Hepatocyte (in vitro differentiated cells): Measurements from ENCODE around the gene PVR. TPM values are rescaled to one million over a fixed set of nuclear protein-coding genes. Genes with fewer than 3 reads are reported as not detected.
A peak's percentile ranks its signal among the peaks of the same experiment; 100 is the strongest.

ENCODE experiments used
- DNase-seq: peaks from one replicate; pipeline ENCODE4 v3.0.0-alpha.2; 2016; ENCODE audit warnings: low spot score
- H2AFZ ChIP-seq: fragments of 200-600 bp; sonication (generic); 2 replicates; pipeline ENCODE4 v1.6.0; 2016; ENCODE audit warnings: antibody characterized with exemption, mild to moderate bottlenecking
- H3K27ac ChIP-seq: fragments of 200-600 bp; sonication (generic); 2 replicates; pipeline ENCODE4 v1.5.1; 2016; ENCODE audit warnings: mild to moderate bottlenecking
- H3K27me3 ChIP-seq: fragments of 200-600 bp; sonication (generic); 2 replicates; pipeline ENCODE4 v1.6.1; 2016
- H3K36me3 ChIP-seq: fragments of 200-600 bp; sonication (generic); replicated peaks from 2 replicates; pipeline ENCODE4 v1.5.1; 2016; ENCODE audit warnings: low read depth; ENCODE audit not compliant: insufficient read depth
- H3K4me1 ChIP-seq: fragments of 200-600 bp; sonication (generic); 2 replicates; pipeline ENCODE4 v1.5.1; 2016; ENCODE audit warnings: mild to moderate bottlenecking, moderate library complexity; ENCODE audit not compliant: insufficient read depth
- H3K4me2 ChIP-seq: fragments of 200-600 bp; sonication (generic); 2 replicates; pipeline ENCODE4 v1.6.0; 2016
- H3K4me3 ChIP-seq: fragments of 200-600 bp; sonication (generic); 2 replicates; pipeline ENCODE4 v1.5.1; 2016; ENCODE audit warnings: mild to moderate bottlenecking
- H3K79me2 ChIP-seq: fragments of 200-600 bp; sonication (generic); 2 replicates; pipeline ENCODE4 v1.6.0; 2017; ENCODE audit warnings: mild to moderate bottlenecking
- H3K9me2 ChIP-seq: fragments of 200-600 bp; sonication (generic); replicated peaks from 2 replicates; pipeline ENCODE4 v1.6.0; 2017; ENCODE audit warnings: mild to moderate bottlenecking; ENCODE audit not compliant: insufficient read depth
- H3K9me3 ChIP-seq: fragments of 200-600 bp; sonication (generic); 2 replicates; pipeline ENCODE4 v1.5.1; 2016; ENCODE audit warnings: low read depth, mild to moderate bottlenecking
- H4K20me1 ChIP-seq: fragments of 200-600 bp; sonication (generic); 2 replicates; pipeline ENCODE4 v1.6.0; 2016; ENCODE audit warnings: mild to moderate bottlenecking; ENCODE audit not compliant: insufficient read depth, poor library complexity, severe bottlenecking
- CTCF ChIP-seq: fragments of 200-600 bp; sonication (generic); IDR thresholded peaks from 2 replicates; pipeline ENCODE4 v1.5.1; 2016; ENCODE audit warnings: antibody characterized with exemption, mild to moderate bottlenecking; ENCODE audit not compliant: poor library complexity
- EZH2 ChIP-seq: fragments of 200-600 bp; sonication (generic); IDR thresholded peaks from 2 replicates; pipeline ENCODE4 v1.6.1; 2016; ENCODE audit warnings: antibody characterized with exemption, mild to moderate bottlenecking, borderline replicate concordance
- EZH2phosphoT487 ChIP-seq: fragments of 200-600 bp; sonication (generic); IDR thresholded peaks from one replicate; pipeline ENCODE4 v1.6.1; 2018; ENCODE audit warnings: antibody characterized with exemption, mild to moderate bottlenecking, low read depth, moderate library complexity; ENCODE audit not compliant: unreplicated experiment, severe bottlenecking
- WGBS: methylation state at CpG from one replicate; pipeline ENCODE4 v1.1.6; 2016; ENCODE audit warnings: low lambda C conversion rate; ENCODE audit errors: missing lambda C conversion rate; 5-methylcytosine and 5-hydroxymethylcytosine counted together
- polyA plus RNA-seq: library from polyadenylated mRNA; unstranded; fragments of >200 nt; fragmentation: Nextera tagmentation; extraction: Ambion mirVana; gene quantifications from 2 replicates; pipeline ENCODE4 v1.2.1, GENCODE V29; 2016
- total RNA-seq: library from RNA; depleted of rRNA; stranded (reverse); fragments of >200 nt; gene quantifications from 2 replicates; pipeline ENCODE4 v1.2.3, GENCODE V29; 2014

Gene PVR
- total and polyA plus RNA-seq, 2 experiments from 2014 or later, result 85.6 to 123 TPM

DNA sequence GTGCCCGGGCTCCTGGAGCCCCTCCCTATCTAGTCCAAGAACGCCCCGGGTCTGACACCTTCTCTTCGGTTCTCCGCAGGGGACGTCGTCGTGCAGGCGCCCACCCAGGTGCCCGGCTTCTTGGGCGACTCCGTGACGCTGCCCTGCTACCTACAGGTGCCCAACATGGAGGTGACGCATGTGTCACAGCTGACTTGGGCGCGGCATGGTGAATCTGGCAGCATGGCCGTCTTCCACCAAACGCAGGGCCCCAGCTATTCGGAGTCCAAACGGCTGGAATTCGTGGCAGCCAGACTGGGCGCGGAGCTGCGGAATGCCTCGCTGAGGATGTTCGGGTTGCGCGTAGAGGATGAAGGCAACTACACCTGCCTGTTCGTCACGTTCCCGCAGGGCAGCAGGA, 3.4 kb downstream of the PVR start:
- Histone ChIP-seq H3K36me3 (no peaks in the 10 kb centered on the region), H3K9me2 (no peaks in the 10 kb centered on the region), H2AFZ (no peak overlapping the region), H3K27me3 (no peaks in the 10 kb centered on the region), H4K20me1 (peaks cover 23% of the 10 kb centered on the region), H3K4me2 (peak overlapping the region; percentile 70), H3K9me3 (no peaks in the 10 kb centered on the region), H3K4me1 (peaks cover 4% of the 10 kb centered on the region), H3K79me2 (peaks cover 66% of the 10 kb centered on the region), H3K4me3 (no peak overlapping the region), H3K27ac (peak overlapping the region; percentile 12)
- no peak for DNase-seq
- TF ChIP-seq EZH2phosphoT487, result no peak
- TF ChIP-seq CTCF, result no peak
- TF ChIP-seq EZH2, result no peak
- 93% methylated on average over 30 of the region's 31 CpGs for WGBS

DNA sequence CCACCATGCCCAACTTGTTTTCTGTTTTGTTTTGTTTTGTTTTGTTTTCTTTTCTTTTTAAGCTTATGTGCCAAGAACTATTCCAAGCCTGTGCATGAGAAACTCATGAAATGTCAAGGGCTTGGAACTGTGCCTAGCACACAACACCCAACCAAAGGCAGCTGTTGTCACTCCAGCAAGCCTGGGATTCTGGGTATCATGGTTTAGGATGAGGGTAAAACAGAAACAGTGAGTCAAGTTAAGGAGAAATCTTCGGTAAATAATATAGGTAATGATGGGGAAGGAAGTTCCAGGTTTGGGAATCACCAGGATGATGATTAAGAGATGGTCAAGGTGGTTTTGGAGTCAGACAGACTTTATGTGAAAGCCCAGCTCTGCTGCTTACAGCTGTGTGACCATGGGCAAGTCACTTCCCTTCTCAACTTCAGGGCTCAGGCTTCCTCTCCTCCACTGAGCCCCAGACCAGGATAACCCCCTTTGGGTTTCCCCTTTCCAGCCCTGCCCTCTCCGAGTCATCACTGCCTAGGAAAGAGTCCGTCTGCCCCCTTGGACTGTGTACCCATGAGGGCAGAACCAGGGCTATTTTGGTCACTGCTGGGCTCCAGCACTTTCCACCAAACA, 5.0 kb downstream of the PVR start:
- no peaks in the 10 kb centered on the region for H3K4me1 ChIP-seq
- no peaks in the 10 kb centered on the region for H3K9me3 ChIP-seq
- DNase-seq, result no peak
- H4K20me1 ChIP-seq, result peaks cover 23% of the 10 kb centered on the region
- no peaks in the 10 kb centered on the region for H3K27me3 ChIP-seq
- H3K9me2 ChIP-seq, result no peaks in the 10 kb centered on the region
- peaks cover 63% of the 10 kb centered on the region for H3K79me2 ChIP-seq
- no peak overlapping the region for H2AFZ ChIP-seq
- H3K36me3 ChIP-seq, result no peaks in the 10 kb centered on the region
- no peak for TF ChIP-seq CTCF
- no peak for TF ChIP-seq EZH2
- TF ChIP-seq EZH2phosphoT487, result no peak
- H3K4me2 ChIP-seq, result peak overlapping the region; percentile 6
- H3K4me3 ChIP-seq, result no peak overlapping the region
- H3K27ac ChIP-seq, result peak overlapping the region; percentile 33
- 84% methylated on average over 3 of the region's 3 CpGs for WGBS

DNA sequence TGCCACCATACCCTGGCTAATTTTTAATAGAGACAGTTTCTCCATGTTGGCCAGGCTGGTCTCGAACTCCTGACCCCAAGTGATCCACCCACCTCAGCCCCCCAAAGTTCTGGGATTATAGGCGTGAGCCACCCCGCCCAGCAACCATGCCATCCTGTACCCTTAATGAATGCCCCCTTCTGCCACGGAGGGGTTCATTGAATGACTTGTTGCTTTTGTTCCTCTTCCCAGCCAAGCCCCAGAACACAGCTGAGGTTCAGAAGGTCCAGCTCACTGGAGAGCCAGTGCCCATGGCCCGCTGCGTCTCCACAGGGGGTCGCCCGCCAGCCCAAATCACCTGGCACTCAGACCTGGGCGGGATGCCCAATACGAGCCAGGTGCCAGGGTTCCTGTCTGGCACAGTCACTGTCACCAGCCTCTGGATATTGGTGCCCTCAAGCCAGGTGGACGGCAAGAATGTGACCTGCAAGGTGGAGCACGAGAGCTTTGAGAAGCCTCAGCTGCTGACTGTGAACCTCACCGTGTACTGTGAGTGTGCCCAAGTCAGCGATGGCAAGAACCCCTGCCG, 6.0 kb downstream of the PVR start:
- 98% methylated on average over 15 of the region's 15 CpGs for WGBS
- Histone ChIP-seq H3K36me3 (no peaks in the 10 kb centered on the region), H3K4me1 (no peaks in the 10 kb centered on the region), H3K79me2 (peaks cover 61% of the 10 kb centered on the region), H2AFZ (no peak overlapping the region), H4K20me1 (peaks cover 23% of the 10 kb centered on the region), H3K27me3 (no peaks in the 10 kb centered on the region), H3K4me2 (no peak overlapping the region), H3K27ac (no peak overlapping the region), H3K9me3 (no peaks in the 10 kb centered on the region), H3K9me2 (no peaks in the 10 kb centered on the region), H3K4me3 (no peak overlapping the region)
- DNase-seq, result no peak
- no peak for TF ChIP-seq EZH2
- no peak for TF ChIP-seq EZH2phosphoT487
- no peak for TF ChIP-seq CTCF

- H3K4me2 ChIP-seq, result no peak overlapping the region
- WGBS, result 99% methylated on average over 5 of the region's 5 CpGs
- no peaks in the 10 kb centered on the region for H3K9me2 ChIP-seq
- H3K4me3 ChIP-seq, result no peak overlapping the region
- H3K27me3 ChIP-seq, result no peaks in the 10 kb centered on the region
- no peaks in the 10 kb centered on the region for H3K36me3 ChIP-seq
- H4K20me1 ChIP-seq, result peaks cover 8% of the 10 kb centered on the region
- no peaks in the 10 kb centered on the region for H3K9me3 ChIP-seq
- peaks cover 32% of the 10 kb centered on the region for H3K79me2 ChIP-seq
- H3K27ac ChIP-seq, result no peak overlapping the region
- no peak overlapping the region for H2AFZ ChIP-seq
- TF ChIP-seq EZH2 (no peak), CTCF (no peak), EZH2phosphoT487 (no peak)
- no peaks in the 10 kb centered on the region for H3K4me1 ChIP-seq
- no peak for DNase-seq
These were observed 9.6 kb downstream of the PVR start for GRCh38 chr19:44653343-44653742.
